GM23338 (cell line): ENCODE measurements around the gene DTX1.
A peak's percentile ranks its signal among the peaks of the same experiment; 100 is the strongest.

Experiments
- CTCF ChIP-seq, 2 experiments: fragments of 200-600 bp in 1 of 2; sonication (generic) in 1 of 2; conservative IDR thresholded peaks; 2 replicates each; pipeline versions ENCODE4 v1.5.1 to v1.6.1; 2016 to 2017; ENCODE audit warnings: antibody characterized with exemption in 2 of 2, low read depth in 2 of 2, mild to moderate bottlenecking in 2 of 2, moderate library complexity in 1 of 2
- EZH2 ChIP-seq: fragments of 200-600 bp; sonication (generic); IDR thresholded peaks from one replicate; pipeline ENCODE4 v1.8.0; 2017; ENCODE audit warnings: antibody characterized with exemption, mild to moderate bottlenecking, low read depth; ENCODE audit not compliant: unreplicated experiment
- EZH2phosphoT487 ChIP-seq: fragments of 200-600 bp; sonication (generic); IDR thresholded peaks from one replicate; pipeline ENCODE4 v1.8.1; 2018; ENCODE audit warnings: antibody characterized with exemption; ENCODE audit not compliant: unreplicated experiment
- POLR2AphosphoS5 ChIP-seq: IDR thresholded peaks from 2 replicates; pipeline ENCODE4 v1.6.1; 2016; ENCODE audit warnings: antibody characterized with exemption, low read depth
- REST ChIP-seq: IDR thresholded peaks from one replicate; pipeline ENCODE4 v1.6.1; 2018; ENCODE audit warnings: antibody characterized with exemption; ENCODE audit not compliant: unreplicated experiment

GRCh38 chr12:113098441-113099028, 42.0 kb downstream of the DTX1 start:
- TF ChIP-seq CTCF (conservative IDR thresholded peaks at IDR 0.05; ENCODE audit: low read depth in 2 of 2): peak; percentile 76 to 95
- TF ChIP-seq EZH2: no peak
- TF ChIP-seq POLR2AphosphoS5: 0 out of 2 replicates have a peak, but pooled peaks have one; percentile 10
- no peak for TF ChIP-seq REST
- no peak for TF ChIP-seq EZH2phosphoT487
